Central memory CD8-positive, alpha-beta T cell (primary cell): ENCODE data around the gene RNF144A.
"Not testable (repeated sequence)": the region's sequence is repeated elsewhere in the genome, so short reads cannot be mapped to it uniquely, and the experiment has no call there.

ENCODE experiments used
- ATAC-seq: fragments of 150-1000 bp; cut with Tn5 transposase; replicated peaks from 2 replicates; pipeline ENCODE4 v1.10.0; 2022; ENCODE audit warnings: mild to moderate bottlenecking, moderate FRiP score, moderate number of reproducible peaks; ENCODE audit not compliant: poor library complexity, severe bottlenecking; ENCODE audit errors: extremely low read depth
- DNase-seq, 2 donors: peaks; one replicate each; pipeline ENCODE4 v3.0.0; 2021; ENCODE audit warnings: low spot score in 2 of 2
- H3K27ac Mint-ChIP-seq: one replicate; pipeline ENCODE4 v1.8.0; 2022; ENCODE audit warnings: low read depth, mild to moderate bottlenecking, moderate library complexity, mixed read lengths
- H3K27me3 Mint-ChIP-seq: one replicate; pipeline ENCODE4 v1.8.0; 2022; ENCODE audit warnings: mixed read lengths
- H3K36me3 Mint-ChIP-seq: one replicate; pipeline ENCODE4 v1.8.0; 2022; ENCODE audit warnings: mild to moderate bottlenecking, moderate library complexity, mixed read lengths; ENCODE audit not compliant: insufficient read depth
- H3K4me1 Mint-ChIP-seq: one replicate; pipeline ENCODE4 v1.8.0; 2022; ENCODE audit warnings: mixed read lengths
- H3K4me3 Mint-ChIP-seq: one replicate; pipeline ENCODE4 v1.8.0; 2022; ENCODE audit warnings: mild to moderate bottlenecking, moderate library complexity, mixed read lengths
- H3K9me3 Mint-ChIP-seq: one replicate; pipeline ENCODE4 v1.8.0; 2022; ENCODE audit warnings: mixed read lengths

RNF144A gene

DNA sequence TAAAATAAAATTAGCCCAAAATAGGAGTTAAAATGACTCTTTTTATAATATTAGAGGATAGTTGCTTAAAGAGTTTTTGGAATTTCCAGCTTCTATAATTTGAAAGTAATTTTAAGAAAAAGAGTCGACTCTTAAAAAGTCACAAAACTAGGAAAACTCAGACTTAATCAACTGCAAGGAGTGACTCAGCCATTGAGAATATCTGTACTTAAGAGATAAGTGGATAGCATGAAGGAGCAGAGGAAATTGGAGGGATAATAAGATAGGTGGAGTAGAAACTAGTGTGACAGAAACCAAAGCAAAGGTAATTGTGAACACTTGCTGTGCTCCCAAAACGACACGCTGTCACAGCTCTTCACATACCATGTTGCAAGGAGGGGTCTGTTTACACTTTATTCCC, 31.2 kb upstream of the RNF144A start:
- Mint-ChIP-seq H3K4me1 (peaks cover 4% of the 10 kb centered on the region), H3K27ac (no peak overlapping the region), H3K9me3 (no peaks in the 10 kb centered on the region), H3K27me3 (no peaks in the 10 kb centered on the region), H3K36me3 (peaks cover 2% of the 10 kb centered on the region), H3K4me3 (no peak overlapping the region)
- DNase-seq (no peak), ATAC-seq (no peak)

- no peak for ATAC-seq
- Mint-ChIP-seq H3K27me3 (no peaks in the 10 kb centered on the region), H3K9me3 (no peaks in the 10 kb centered on the region), H3K27ac (no peak overlapping the region), H3K36me3 (peaks cover 2% of the 10 kb centered on the region), H3K4me3 (no peak overlapping the region), H3K4me1 (no peaks in the 10 kb centered on the region)
- no peak for DNase-seq
Measured at GRCh38 chr2:6887751-6888192, 29.4 kb upstream of the RNF144A start.

GRCh38 chr2:6888724-6889123, 28.5 kb upstream of the RNF144A start:
- Mint-ChIP-seq H3K36me3 (peaks cover 4% of the 10 kb centered on the region), H3K27ac (no peak overlapping the region)
- ATAC-seq: no peak

DNA sequence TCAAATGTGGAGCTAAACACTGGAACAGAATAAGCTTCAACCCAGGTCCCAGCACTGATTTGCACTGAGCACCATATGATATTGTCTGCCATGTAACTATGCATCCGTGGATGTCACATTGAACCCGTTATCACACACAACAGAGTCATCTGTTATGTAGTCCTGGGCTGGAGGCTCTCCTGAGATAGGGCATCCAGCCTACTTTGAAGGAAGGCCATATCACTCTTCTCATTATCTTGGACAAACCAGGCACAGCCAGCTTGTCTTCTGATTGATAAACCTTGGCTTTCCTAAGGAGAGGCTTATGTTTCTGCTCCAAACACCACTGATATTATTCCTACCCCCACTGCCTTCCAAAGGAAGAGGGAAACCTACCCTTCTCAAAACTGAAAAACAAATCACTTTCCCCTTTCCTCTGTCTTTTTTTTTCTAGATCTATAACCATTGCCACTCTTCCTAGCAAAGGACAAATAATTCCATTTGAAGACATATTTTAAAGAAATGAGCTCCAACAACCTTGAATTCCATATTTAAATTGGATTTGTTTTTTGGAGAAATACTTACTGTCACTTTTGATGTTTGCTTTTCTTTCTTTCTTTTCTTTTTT, 23.2 kb upstream of the RNF144A start:
- H3K36me3 Mint-ChIP-seq: peaks cover 6% of the 10 kb centered on the region
- no peaks in the 10 kb centered on the region for H3K9me3 Mint-ChIP-seq
- H3K27ac Mint-ChIP-seq: peak overlapping the region; percentile 25
- H3K27me3 Mint-ChIP-seq: no peaks in the 10 kb centered on the region
- H3K4me3 Mint-ChIP-seq: no peak overlapping the region
- H3K4me1 Mint-ChIP-seq: no peaks in the 10 kb centered on the region
- DNase-seq (no peak), ATAC-seq (no peak)

More at GRCh38 chr2:6888724-6889123, 28.5 kb upstream of the RNF144A start:
- H3K9me3 Mint-ChIP-seq: no peaks in the 10 kb centered on the region
- H3K4me3 Mint-ChIP-seq: no peak overlapping the region
- H3K4me1 Mint-ChIP-seq: no peaks in the 10 kb centered on the region
- H3K27me3 Mint-ChIP-seq: no peaks in the 10 kb centered on the region
- DNase-seq: no peak

- peaks cover 6% of the 10 kb centered on the region for H3K4me1 Mint-ChIP-seq
- ATAC-seq (no peak), DNase-seq (no peak)
- peaks cover 4% of the 10 kb centered on the region for H3K36me3 Mint-ChIP-seq
- no peak overlapping the region for H3K27ac Mint-ChIP-seq
- peaks cover 6% of the 10 kb centered on the region for H3K9me3 Mint-ChIP-seq
- no peaks in the 10 kb centered on the region for H3K27me3 Mint-ChIP-seq
- H3K4me3 Mint-ChIP-seq: no peak overlapping the region
Measured at GRCh38 chr2:6896930-6897759, 20.1 kb upstream of the RNF144A start.

GRCh38 chr2:6902581-6902980, 14.6 kb upstream of the RNF144A start:
- DNase-seq, H3K36me3 Mint-ChIP-seq, H3K9me3 Mint-ChIP-seq, H3K27me3 Mint-ChIP-seq, H3K4me3 Mint-ChIP-seq, ATAC-seq: not testable (repeated sequence)
- peak overlapping the region; percentile 46 for H3K27ac Mint-ChIP-seq
- H3K4me1 Mint-ChIP-seq: peaks cover 24% of the 10 kb centered on the region

GRCh38 chr2:6905668-6906067, 11.5 kb upstream of the RNF144A start:
- Mint-ChIP-seq H3K4me1 (peaks cover 54% of the 10 kb centered on the region), H3K9me3 (peaks cover 6% of the 10 kb centered on the region), H3K27me3 (no peaks in the 10 kb centered on the region), H3K36me3 (peaks cover 2% of the 10 kb centered on the region), H3K27ac (peak overlapping the region; percentile 39), H3K4me3 (no peak overlapping the region)
- no peak for DNase-seq
- ATAC-seq: no peak

GRCh38 chr2:6906165-6906741, 11.0 kb upstream of the RNF144A start:
- DNase-seq (no peak), ATAC-seq (no peak)
- Mint-ChIP-seq H3K27ac (peak overlapping the region; percentile 39), H3K4me3 (no peak overlapping the region), H3K4me1 (peaks cover 60% of the 10 kb centered on the region), H3K9me3 (peaks cover 6% of the 10 kb centered on the region), H3K27me3 (no peaks in the 10 kb centered on the region), H3K36me3 (peaks cover 2% of the 10 kb centered on the region)

DNA sequence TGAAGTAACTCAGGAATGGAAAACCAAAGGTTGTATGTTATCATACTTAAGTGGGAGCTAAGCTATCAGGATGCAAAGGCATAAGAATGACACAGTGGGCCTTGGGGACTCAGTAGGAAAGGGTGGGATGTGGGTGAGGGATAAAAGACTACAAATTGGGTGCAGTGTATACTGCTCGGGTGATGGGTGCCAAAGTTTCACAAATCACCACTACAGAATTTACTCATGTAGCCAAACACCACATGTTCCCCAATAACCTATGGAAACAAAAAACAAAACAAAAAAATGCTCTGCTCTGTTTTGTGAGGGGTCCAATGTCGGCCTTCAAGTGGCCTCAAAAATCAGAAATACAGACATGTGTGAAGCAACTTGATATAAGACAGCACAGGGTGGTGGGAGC, 8.9 kb upstream of the RNF144A start:
- Mint-ChIP-seq H3K27me3 (no peaks in the 10 kb centered on the region), H3K27ac (peak overlapping the region; percentile 85), H3K9me3 (no peaks in the 10 kb centered on the region), H3K36me3 (peaks cover 2% of the 10 kb centered on the region), H3K4me3 (no peak overlapping the region), H3K4me1 (peaks cover 70% of the 10 kb centered on the region)
- DNase-seq: no peak
- no peak for ATAC-seq

DNA sequence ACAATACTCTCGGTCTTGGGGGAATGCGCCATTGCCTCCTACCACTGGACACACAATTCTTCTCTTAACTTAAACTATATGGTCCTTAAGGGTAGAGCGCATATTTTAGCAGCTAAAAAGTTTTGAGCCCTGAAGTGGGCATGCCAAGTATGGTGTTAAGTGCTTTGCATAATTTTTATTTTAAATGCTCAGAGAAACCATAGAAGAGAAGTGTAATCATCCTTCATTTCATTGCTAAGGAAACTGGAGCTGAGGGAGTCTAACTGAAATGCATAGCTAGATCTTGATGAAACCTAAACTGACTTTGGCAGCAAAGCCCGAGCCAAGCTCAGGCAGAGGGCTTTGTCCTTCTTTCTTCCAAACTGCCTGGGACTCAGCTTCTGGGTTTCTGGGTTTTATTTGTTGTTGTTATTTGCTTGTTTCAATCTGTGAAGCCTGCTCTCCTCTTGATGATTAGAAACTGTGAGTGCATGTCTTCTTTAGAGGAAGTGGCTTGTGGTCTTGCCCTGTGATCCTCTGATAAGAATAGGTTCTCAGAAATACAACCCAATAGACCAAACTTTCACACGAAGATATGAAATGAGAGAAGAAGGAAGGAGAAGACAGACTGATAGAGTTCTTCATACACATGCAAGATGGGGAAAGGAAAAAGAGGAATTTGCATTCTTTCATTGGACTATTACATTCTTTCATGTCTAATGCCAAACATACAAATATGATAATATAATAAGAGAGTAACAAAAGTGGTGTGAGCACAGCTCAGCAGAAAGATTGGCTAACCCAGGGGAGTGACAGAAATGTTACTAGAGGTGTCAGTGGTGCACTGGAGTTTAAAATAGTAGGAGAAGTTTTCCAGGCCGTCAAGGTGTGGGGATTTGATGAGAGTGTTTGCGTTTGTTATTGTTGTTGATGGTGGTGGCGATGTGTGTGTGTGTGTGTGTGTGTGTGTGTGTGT, 7.5 kb upstream of the RNF144A start:
- Mint-ChIP-seq H3K36me3 (peaks cover 5% of the 10 kb centered on the region), H3K27ac (peak overlapping the region; percentile 85), H3K4me3 (peak overlapping the region; percentile 64), H3K27me3 (no peaks in the 10 kb centered on the region), H3K4me1 (peaks cover 80% of the 10 kb centered on the region), H3K9me3 (no peaks in the 10 kb centered on the region)
- ATAC-seq: peak; percentile 98
- peak in 1 of 2 donors; percentile 27 for DNase-seq

DNA sequence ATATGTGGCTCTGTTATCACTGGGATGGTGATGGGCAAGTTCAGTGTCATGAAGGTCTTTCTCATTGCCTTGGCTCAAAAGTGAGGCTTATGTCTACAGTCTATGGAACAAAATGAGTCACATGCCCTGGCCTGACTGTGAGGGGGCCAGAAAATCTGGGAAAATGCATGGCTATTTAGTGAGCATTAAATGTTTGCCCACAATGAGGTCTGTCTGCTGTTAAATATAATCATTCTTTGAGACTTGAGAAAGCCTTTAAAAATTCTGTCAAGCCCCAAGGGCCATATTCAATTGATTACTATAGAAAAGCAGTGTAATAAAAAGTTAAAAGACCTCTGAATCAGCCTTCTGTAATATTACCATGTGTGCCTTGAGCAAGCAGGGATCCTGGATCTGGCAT, 5.5 kb upstream of the RNF144A start:
- DNase-seq (no peak), ATAC-seq (no peak)
- H3K4me3 Mint-ChIP-seq: no peak overlapping the region
- peaks cover 75% of the 10 kb centered on the region for H3K4me1 Mint-ChIP-seq
- H3K9me3 Mint-ChIP-seq: no peaks in the 10 kb centered on the region
- H3K36me3 Mint-ChIP-seq: peaks cover 6% of the 10 kb centered on the region
- peak overlapping the region; percentile 14 for H3K27ac Mint-ChIP-seq
- H3K27me3 Mint-ChIP-seq: no peaks in the 10 kb centered on the region
